ENCODE data around the gene NCEH1. TPM values are rescaled to one million over a fixed set of nuclear protein-coding genes. Genes with fewer than 3 reads are reported as not detected.

The NCEH1 gene
- total RNA-seq, 2 experiments from 2014 or later, result 0.33 to 0.50 TPM

DNA sequence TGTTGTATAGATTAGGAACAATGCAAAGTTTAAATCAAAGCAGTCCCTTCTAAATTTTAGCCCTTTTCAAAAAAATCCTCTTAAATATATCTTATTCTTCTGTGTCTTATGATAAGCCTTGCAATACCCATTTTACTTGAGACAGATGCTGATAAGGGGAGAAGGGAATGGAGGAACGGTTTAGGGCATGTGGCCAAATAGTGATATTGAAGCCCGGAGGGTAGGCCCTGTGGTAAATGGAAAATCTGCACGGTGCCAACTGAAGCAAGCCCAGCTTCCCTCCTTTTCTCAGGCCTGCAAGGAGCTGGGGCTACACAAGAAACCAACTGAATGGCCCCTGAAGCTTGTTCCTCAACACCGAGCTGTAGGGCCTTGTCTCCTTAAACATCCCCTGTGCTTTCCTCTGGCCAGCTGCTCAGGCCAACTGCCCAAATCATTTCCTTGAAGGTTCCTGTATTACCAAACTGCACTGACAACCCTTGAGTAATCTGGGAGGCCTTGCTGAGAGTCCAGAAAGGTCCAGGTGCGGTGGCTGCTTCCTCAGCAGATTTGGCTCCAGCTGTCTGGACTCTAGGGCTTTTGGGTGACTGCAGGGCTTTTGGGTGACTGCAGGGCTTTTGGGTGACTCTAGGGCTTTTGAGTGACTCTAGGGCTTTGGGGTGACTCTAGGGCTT lies 67.2 kb downstream of the NCEH1 start:
- Histone ChIP-seq H3K4me1 (ENCODE audit: insufficient read depth, low read length) (no peaks in the 10 kb centered on the region), H3K27ac (ENCODE audit: low read depth in 1 of 2, low read length in 2 of 2) (no peak overlapping the region), H3K9me3 (ENCODE audit: control insufficient read depth in 1 of 2, insufficient read depth in 1 of 2, low read length in 2 of 2) (no peaks in the 10 kb centered on the region), H3K36me3 (ENCODE audit: insufficient read depth, low read length) (no peaks in the 10 kb centered on the region), H3K4me3 (ENCODE audit: low read length) (no peak overlapping the region), H3K27me3 (ENCODE audit: control insufficient read depth in 1 of 2, insufficient read depth in 2 of 2, low read length in 2 of 2) (no peaks in the 10 kb centered on the region)
- no peak for TF ChIP-seq CTCF (IDR thresholded peaks at IDR 0.05)
- ATAC-seq (ENCODE audit: poor library complexity), result no peak
- Mint-ChIP-seq H3K4me1 (ENCODE audit: low read depth) (no peaks in the 10 kb centered on the region), H3K9me3 (no peaks in the 10 kb centered on the region), H3K4me3 (no peak overlapping the region), H3K36me3 (ENCODE audit: low read depth) (peaks cover 8% of the 10 kb centered on the region), H3K27me3 (no peaks in the 10 kb centered on the region), H3K27ac (no peak overlapping the region)
- ChIA-PET CTCF (no interaction called here), POLR2A (no interaction called here)
- intact Hi-C loops (cut with DNase I, micrococcal nuclease), result no loop called here
- DNase-seq, result no peak

DNA sequence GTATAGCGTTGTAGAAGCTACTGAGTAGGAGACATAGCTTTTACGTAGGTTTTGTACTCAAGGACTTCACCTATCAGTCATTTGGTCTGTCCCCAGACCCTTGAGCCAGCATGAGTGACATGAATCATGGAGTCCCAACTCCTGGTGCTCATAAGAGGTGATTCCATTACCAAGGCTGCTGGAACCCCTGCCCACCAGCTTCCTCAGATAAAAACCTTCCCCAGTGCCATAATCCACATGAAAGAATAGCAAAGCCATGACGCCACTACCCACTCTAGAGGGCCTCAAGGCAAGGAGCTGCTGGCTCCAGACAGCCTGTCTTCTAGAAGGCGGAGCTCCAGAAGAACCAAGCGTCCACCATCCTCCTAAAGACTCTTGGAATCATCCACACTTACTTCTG lies 69.6 kb downstream of the NCEH1 start:
- H3K4me1 ChIP-seq (ENCODE audit: insufficient read depth, low read length), result no peaks in the 10 kb centered on the region
- ATAC-seq (ENCODE audit: poor library complexity) (no peak), DNase-seq (no peak)
- H3K27ac Mint-ChIP-seq, result no peak overlapping the region
- no peak for TF ChIP-seq CTCF (IDR thresholded peaks at IDR 0.05)
- H3K27me3 ChIP-seq (ENCODE audit: control insufficient read depth in 1 of 2, insufficient read depth in 2 of 2, low read length in 2 of 2), result no peaks in the 10 kb centered on the region
- no peaks in the 10 kb centered on the region for H3K27me3 Mint-ChIP-seq
- H3K36me3 Mint-ChIP-seq (ENCODE audit: low read depth), result peaks cover 8% of the 10 kb centered on the region
- no peak overlapping the region for H3K4me3 ChIP-seq (ENCODE audit: low read length)
- no peaks in the 10 kb centered on the region for H3K36me3 ChIP-seq (ENCODE audit: insufficient read depth, low read length)
- ChIA-PET CTCF (no interaction called here), POLR2A (no interaction called here)
- intact Hi-C loops (cut with DNase I, micrococcal nuclease), result no loop called here
- no peaks in the 10 kb centered on the region for H3K4me1 Mint-ChIP-seq (ENCODE audit: low read depth)
- H3K9me3 ChIP-seq (ENCODE audit: control insufficient read depth in 1 of 2, insufficient read depth in 1 of 2, low read length in 2 of 2), result no peaks in the 10 kb centered on the region
- H3K27ac ChIP-seq (ENCODE audit: low read depth in 1 of 2, low read length in 2 of 2), result no peak overlapping the region
- H3K9me3 Mint-ChIP-seq, result no peaks in the 10 kb centered on the region
- H3K4me3 Mint-ChIP-seq, result no peak overlapping the region

DNA sequence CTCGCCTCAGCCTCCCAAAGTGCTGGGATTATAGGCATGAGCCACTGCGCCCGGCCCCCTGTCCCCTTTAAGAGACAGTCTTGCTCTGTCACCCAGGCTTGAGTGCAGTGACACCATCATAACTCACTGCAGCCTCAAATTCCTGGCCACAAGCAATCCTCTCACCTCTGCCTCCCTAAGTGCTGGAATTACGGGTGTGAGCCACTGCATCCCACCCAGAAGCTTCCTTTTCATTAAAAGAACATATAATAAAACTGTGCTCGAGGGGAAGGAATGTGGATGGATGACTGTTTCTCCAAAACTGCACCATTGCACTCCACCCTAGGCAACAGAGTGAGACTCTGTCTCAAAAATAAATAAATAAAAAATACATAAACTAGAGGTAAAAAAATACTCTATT lies 70.1 kb downstream of the NCEH1 start:
- Mint-ChIP-seq H3K36me3 (ENCODE audit: low read depth) (peaks cover 8% of the 10 kb centered on the region), H3K27ac (no peak overlapping the region), H3K27me3 (no peaks in the 10 kb centered on the region), H3K4me3 (no peak overlapping the region), H3K4me1 (ENCODE audit: low read depth) (no peaks in the 10 kb centered on the region), H3K9me3 (no peaks in the 10 kb centered on the region)
- ChIA-PET POLR2A (interaction anchor here (0.7 kb wide), 1 partner anchor 282 kb away, joined by 3 read pairs; no protein-coding TSS in a partner anchor), CTCF (no interaction called here)
- intact Hi-C loops (cut with DNase I, micrococcal nuclease), result no loop called here
- H3K27me3 ChIP-seq (ENCODE audit: control insufficient read depth in 1 of 2, insufficient read depth in 2 of 2, low read length in 2 of 2), result no peaks in the 10 kb centered on the region
- no peak for ATAC-seq (ENCODE audit: poor library complexity)
- H3K4me3 ChIP-seq (ENCODE audit: low read length), result no peak overlapping the region
- H3K27ac ChIP-seq (ENCODE audit: low read depth in 1 of 2, low read length in 2 of 2), result no peak overlapping the region
- no peak for TF ChIP-seq CTCF (IDR thresholded peaks at IDR 0.05)
- no peaks in the 10 kb centered on the region for H3K9me3 ChIP-seq (ENCODE audit: control insufficient read depth in 1 of 2, insufficient read depth in 1 of 2, low read length in 2 of 2)
- H3K36me3 ChIP-seq (ENCODE audit: insufficient read depth, low read length), result no peaks in the 10 kb centered on the region
- H3K4me1 ChIP-seq (ENCODE audit: insufficient read depth, low read length), result no peaks in the 10 kb centered on the region
- DNase-seq, result no peak
